Measurements from ENCODE around the gene TLCD2.
"Not testable (repeated sequence)": the region's sequence is repeated elsewhere in the genome, so short reads cannot be mapped to it uniquely, and the experiment has no call there.

TLCD2 gene

GRCh38 chr17:1709971-1710806 is at the start of gene TLCD2:
TLCD2 (minus strand) TSS chr17:1710377; CDS start chr17:1710242, 135 bp downstream.
- H3K4me3 ChIP-seq (ENCODE audit: low read depth, low read length), result peak within 1 kb of the TSS; percentile 72
- no peak for DNase-seq (ENCODE audit: low read depth)

- no peak overlapping the region for H3K4me3 ChIP-seq (ENCODE audit: low read depth, low read length)
- DNase-seq (ENCODE audit: low read depth), result no peak
Measured at GRCh38 chr17:1759529-1759928, 49.4 kb upstream of the TLCD2 start.

- H3K4me3 ChIP-seq (ENCODE audit: low read depth, low read length), result no peak overlapping the region
- no peak for DNase-seq (ENCODE audit: low read depth)
Measured at GRCh38 chr17:1758807-1759206, 48.6 kb upstream of the TLCD2 start.

GRCh38 chr17:1755827-1756262 is 45.7 kb upstream of the TLCD2 start:
- H3K4me3 ChIP-seq (ENCODE audit: low read depth, low read length), result no peak overlapping the region
- no peak for DNase-seq (ENCODE audit: low read depth)

GRCh38 chr17:1755252-1755826 is 45.2 kb upstream of the TLCD2 start:
- H3K4me3 ChIP-seq (ENCODE audit: low read depth, low read length), result no peak overlapping the region
- no peak for DNase-seq (ENCODE audit: low read depth)

- no peak overlapping the region for H3K4me3 ChIP-seq (ENCODE audit: low read depth, low read length)
- DNase-seq (ENCODE audit: low read depth), result no peak
Measured at GRCh38 chr17:1754430-1755112, 44.4 kb upstream of the TLCD2 start.

- DNase-seq (ENCODE audit: low read depth), result no peak
- no peak overlapping the region for H3K4me3 ChIP-seq (ENCODE audit: low read depth, low read length)
Measured at GRCh38 chr17:1753767-1754429, 43.7 kb upstream of the TLCD2 start.

- no peak for DNase-seq (ENCODE audit: low read depth)
- no peak overlapping the region for H3K4me3 ChIP-seq (ENCODE audit: low read depth, low read length)
Measured at GRCh38 chr17:1752425-1753262, 42.5 kb upstream of the TLCD2 start.

GRCh38 chr17:1750628-1751027 is 40.5 kb upstream of the TLCD2 start:
- DNase-seq (ENCODE audit: low read depth), result no peak
- H3K4me3 ChIP-seq (ENCODE audit: low read depth, low read length), result no peak overlapping the region

- no peak overlapping the region for H3K4me3 ChIP-seq (ENCODE audit: low read depth, low read length)
- DNase-seq (ENCODE audit: low read depth), result no peak
Measured at GRCh38 chr17:1746975-1747543, 36.9 kb upstream of the TLCD2 start.

- DNase-seq (ENCODE audit: low read depth), result no peak
- no peak overlapping the region for H3K4me3 ChIP-seq (ENCODE audit: low read depth, low read length)
Measured at GRCh38 chr17:1745513-1746020, 35.4 kb upstream of the TLCD2 start.

- DNase-seq (ENCODE audit: low read depth), result no peak
- no peak overlapping the region for H3K4me3 ChIP-seq (ENCODE audit: low read depth, low read length)
Measured at GRCh38 chr17:1744551-1745512, 34.7 kb upstream of the TLCD2 start.

- no peak for DNase-seq (ENCODE audit: low read depth)
- H3K4me3 ChIP-seq (ENCODE audit: low read depth, low read length), result no peak overlapping the region
Measured at GRCh38 chr17:1743088-1743439, 32.9 kb upstream of the TLCD2 start.

- H3K4me3 ChIP-seq (ENCODE audit: low read depth, low read length), result no peak within 1 kb of the TSS
- DNase-seq (ENCODE audit: low read depth), result no peak
Measured at GRCh38 chr17:1742371-1743087, 32.4 kb upstream of the TLCD2 start, which contains the start of gene SERPINF2. SERPINF2 (plus strand) TSS chr17:1742871; CDS start chr17:1744996, 2,125 bp downstream.

GRCh38 chr17:1741899-1742298 is 31.7 kb upstream of the TLCD2 start:
- not testable (repeated sequence) for H3K4me3 ChIP-seq (ENCODE audit: low read depth, low read length); DNase-seq (ENCODE audit: low read depth)

GRCh38 chr17:1737531-1738291 is 27.5 kb upstream of the TLCD2 start:
- no peak overlapping the region for H3K4me3 ChIP-seq (ENCODE audit: low read depth, low read length)
- DNase-seq (ENCODE audit: low read depth), result no peak
